Type B pancreatic cell (in vitro differentiated cells): ENCODE data around the gene CIAO3. TPM values are rescaled to one million over a fixed set of nuclear protein-coding genes. Genes with fewer than 3 reads are reported as not detected.

ENCODE experiments used
- DNase-seq: peaks from one replicate; pipeline ENCODE4 v3.0.0; 2021; ENCODE audit warnings: mixed read lengths; ENCODE audit not compliant: unreplicated experiment; ENCODE audit errors: extremely low spot score
- H3K27ac Mint-ChIP-seq: 2 replicates; pipeline ENCODE4 v1.8.0; 2021; ENCODE audit warnings: mild to moderate bottlenecking, mixed read lengths
- H3K27me3 Mint-ChIP-seq: 2 replicates; pipeline ENCODE4 v1.8.0; 2021; ENCODE audit warnings: mixed read lengths
- H3K36me3 Mint-ChIP-seq: 2 replicates; pipeline ENCODE4 v1.8.0; 2021; ENCODE audit warnings: mixed read lengths
- H3K4me1 Mint-ChIP-seq: one replicate; pipeline ENCODE4 v1.8.0; 2021; ENCODE audit warnings: mixed read lengths; ENCODE audit not compliant: unreplicated experiment
- H3K4me3 Mint-ChIP-seq: 2 replicates; pipeline ENCODE4 v1.8.0; 2021; ENCODE audit warnings: mild to moderate bottlenecking, mixed read lengths
- H3K9me3 Mint-ChIP-seq: 2 replicates; pipeline ENCODE4 v1.8.0; 2021; ENCODE audit warnings: mixed read lengths
- total RNA-seq: library from RNA; stranded (reverse); gene quantifications from 2 replicates; pipeline ENCODE4 v1.2.1, GENCODE V29; 2021; ENCODE audit warnings: low replicate concordance
- TF ChIP-seq, protein P1 (sequence below): fragments of 200-600 bp; sonication (generic); conservative IDR thresholded peaks from 2 replicates; pipeline ENCODE4 v1.5.0; 2021; ENCODE audit warnings: antibody characterized with exemption, mild to moderate bottlenecking

Gene CIAO3
- total RNA-seq, 1 donor from 2014 or later, result 44.5 TPM

- H3K9me3 Mint-ChIP-seq, result no peaks in the 10 kb centered on the region
- no peaks in the 10 kb centered on the region for H3K36me3 Mint-ChIP-seq
- no peak overlapping the region for H3K4me3 Mint-ChIP-seq
- TF ChIP-seq, protein P1, sequence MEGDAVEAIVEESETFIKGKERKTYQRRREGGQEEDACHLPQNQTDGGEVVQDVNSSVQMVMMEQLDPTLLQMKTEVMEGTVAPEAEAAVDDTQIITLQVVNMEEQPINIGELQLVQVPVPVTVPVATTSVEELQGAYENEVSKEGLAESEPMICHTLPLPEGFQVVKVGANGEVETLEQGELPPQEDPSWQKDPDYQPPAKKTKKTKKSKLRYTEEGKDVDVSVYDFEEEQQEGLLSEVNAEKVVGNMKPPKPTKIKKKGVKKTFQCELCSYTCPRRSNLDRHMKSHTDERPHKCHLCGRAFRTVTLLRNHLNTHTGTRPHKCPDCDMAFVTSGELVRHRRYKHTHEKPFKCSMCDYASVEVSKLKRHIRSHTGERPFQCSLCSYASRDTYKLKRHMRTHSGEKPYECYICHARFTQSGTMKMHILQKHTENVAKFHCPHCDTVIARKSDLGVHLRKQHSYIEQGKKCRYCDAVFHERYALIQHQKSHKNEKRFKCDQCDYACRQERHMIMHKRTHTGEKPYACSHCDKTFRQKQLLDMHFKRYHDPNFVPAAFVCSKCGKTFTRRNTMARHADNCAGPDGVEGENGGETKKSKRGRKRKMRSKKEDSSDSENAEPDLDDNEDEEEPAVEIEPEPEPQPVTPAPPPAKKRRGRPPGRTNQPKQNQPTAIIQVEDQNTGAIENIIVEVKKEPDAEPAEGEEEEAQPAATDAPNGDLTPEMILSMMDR, result no peak
- no peak for DNase-seq
- peaks cover 4% of the 10 kb centered on the region for H3K4me1 Mint-ChIP-seq
- no peak overlapping the region for H3K27ac Mint-ChIP-seq
- H3K27me3 Mint-ChIP-seq, result peaks cover 5% of the 10 kb centered on the region
Measured at GRCh38 chr16:772959-773358, 32.2 kb upstream of the CIAO3 start.

- H3K4me3 Mint-ChIP-seq, result no peak overlapping the region
- H3K27me3 Mint-ChIP-seq, result no peaks in the 10 kb centered on the region
- H3K4me1 Mint-ChIP-seq, result no peaks in the 10 kb centered on the region
- H3K9me3 Mint-ChIP-seq, result no peaks in the 10 kb centered on the region
- DNase-seq, result no peak
- H3K36me3 Mint-ChIP-seq, result no peaks in the 10 kb centered on the region
- H3K27ac Mint-ChIP-seq, result no peak overlapping the region
- TF ChIP-seq, protein P1, result no peak
Measured at GRCh38 chr16:770411-770810, 29.6 kb upstream of the CIAO3 start.

DNA sequence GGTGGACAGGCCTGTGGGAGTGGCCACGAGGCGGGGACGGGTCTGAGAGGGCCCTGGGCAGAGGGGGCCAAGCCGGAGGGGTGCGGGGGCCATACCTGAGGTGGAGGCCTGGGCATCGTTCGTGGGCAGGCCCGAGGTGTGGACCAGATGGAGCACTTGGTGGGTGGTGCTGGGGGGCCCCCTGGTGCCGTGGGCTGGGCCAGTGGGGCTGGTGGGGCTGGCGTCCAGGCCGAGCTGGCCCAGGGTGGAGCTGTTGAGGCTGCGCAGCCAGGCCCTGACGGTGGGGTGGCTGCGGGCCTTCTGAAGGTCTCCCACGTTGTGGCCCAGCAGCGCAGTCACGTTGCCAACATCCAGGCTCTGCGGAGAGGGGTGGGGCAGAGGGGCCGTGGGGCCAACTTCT lies 29.1 kb upstream of the CIAO3 start:
- H3K4me3 Mint-ChIP-seq, result no peak overlapping the region
- no peaks in the 10 kb centered on the region for H3K9me3 Mint-ChIP-seq
- H3K27me3 Mint-ChIP-seq, result no peaks in the 10 kb centered on the region
- DNase-seq, result no peak
- no peak overlapping the region for H3K27ac Mint-ChIP-seq
- H3K36me3 Mint-ChIP-seq, result no peaks in the 10 kb centered on the region
- no peaks in the 10 kb centered on the region for H3K4me1 Mint-ChIP-seq
- TF ChIP-seq, protein P1, result no peak

GRCh38 chr16:769184-769784 lies 28.5 kb upstream of the CIAO3 start:
- no peak for DNase-seq
- Mint-ChIP-seq H3K36me3 (no peaks in the 10 kb centered on the region), H3K27me3 (no peaks in the 10 kb centered on the region), H3K4me3 (no peak overlapping the region), H3K4me1 (no peaks in the 10 kb centered on the region), H3K9me3 (no peaks in the 10 kb centered on the region), H3K27ac (no peak overlapping the region)
- TF ChIP-seq, protein P1, result no peak

DNA sequence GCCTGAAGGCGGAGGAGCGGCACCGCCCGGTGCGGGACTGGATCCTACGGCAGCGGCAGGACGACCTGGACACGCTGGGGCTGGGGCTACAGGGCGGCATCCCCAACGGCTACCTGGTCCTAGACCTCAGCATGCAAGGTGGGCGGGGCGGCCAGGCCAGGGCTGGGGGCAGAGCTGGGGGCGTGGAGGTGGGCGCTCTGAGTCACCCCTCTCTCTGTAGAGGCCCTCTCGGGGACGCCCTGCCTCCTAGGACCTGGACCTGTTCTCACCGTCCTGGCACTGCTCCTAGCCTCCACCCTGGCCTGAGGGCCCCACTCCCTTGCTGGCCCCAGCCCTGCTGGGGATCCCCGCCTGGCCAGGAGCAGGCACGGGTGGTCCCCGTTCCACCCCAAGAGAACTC lies 27.6 kb upstream of the CIAO3 start:
- Mint-ChIP-seq H3K4me3 (no peak overlapping the region), H3K36me3 (no peaks in the 10 kb centered on the region), H3K27me3 (no peaks in the 10 kb centered on the region)

More for the DNA sequence above, 27.6 kb upstream of the CIAO3 start:
- no peaks in the 10 kb centered on the region for H3K4me1 Mint-ChIP-seq
- DNase-seq, result no peak
- H3K27ac Mint-ChIP-seq, result no peak overlapping the region
- no peaks in the 10 kb centered on the region for H3K9me3 Mint-ChIP-seq
- TF ChIP-seq, protein P1, result no peak
